GM18508 (cell line): ENCODE results near the gene MTCL3.

Experiments
- ATAC-seq: cut with Tn5 transposase; IDR thresholded peaks from one replicate; pipeline ENCODE4 v1.9.1; 2021; ENCODE audit warnings: moderate number of reproducible peaks; ENCODE audit not compliant: insufficient read depth, unreplicated experiment

The MTCL3 gene

DNA sequence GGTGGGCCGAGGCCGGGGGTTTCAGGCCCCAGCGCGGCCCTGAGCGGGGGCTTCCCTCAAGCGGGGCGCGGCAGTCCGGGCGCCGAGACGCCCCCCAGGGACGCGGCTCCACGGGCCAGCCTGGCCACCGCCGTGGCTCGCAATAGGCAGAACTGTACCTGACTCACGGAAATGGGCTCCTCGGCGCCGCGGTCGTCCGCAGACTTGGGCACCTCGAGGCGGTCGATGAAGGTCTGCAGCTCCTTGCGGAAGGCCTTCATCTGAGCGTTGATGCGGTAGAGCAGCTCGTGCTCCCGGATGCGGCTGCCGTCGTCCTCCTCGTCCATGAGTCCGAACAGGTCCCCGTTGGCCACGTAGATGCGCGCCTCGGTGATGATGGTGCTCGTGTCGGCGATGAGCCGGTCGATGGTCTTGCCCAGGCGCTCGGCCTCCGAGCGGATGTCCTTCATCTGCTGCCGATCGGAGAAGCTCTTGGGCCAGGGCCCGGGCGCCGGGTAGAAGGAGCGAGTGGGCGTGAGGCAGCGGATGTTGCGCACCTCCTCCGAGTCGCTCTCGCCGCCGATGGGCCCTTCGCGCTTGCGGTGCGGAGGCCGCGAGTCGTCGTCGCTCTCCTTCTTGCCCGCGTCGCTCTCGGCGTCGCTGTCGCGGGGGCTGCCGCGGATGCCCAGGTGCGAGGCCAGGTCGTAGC lies 43.9 kb downstream of the MTCL3 start:
- ATAC-seq = no peak

DNA sequence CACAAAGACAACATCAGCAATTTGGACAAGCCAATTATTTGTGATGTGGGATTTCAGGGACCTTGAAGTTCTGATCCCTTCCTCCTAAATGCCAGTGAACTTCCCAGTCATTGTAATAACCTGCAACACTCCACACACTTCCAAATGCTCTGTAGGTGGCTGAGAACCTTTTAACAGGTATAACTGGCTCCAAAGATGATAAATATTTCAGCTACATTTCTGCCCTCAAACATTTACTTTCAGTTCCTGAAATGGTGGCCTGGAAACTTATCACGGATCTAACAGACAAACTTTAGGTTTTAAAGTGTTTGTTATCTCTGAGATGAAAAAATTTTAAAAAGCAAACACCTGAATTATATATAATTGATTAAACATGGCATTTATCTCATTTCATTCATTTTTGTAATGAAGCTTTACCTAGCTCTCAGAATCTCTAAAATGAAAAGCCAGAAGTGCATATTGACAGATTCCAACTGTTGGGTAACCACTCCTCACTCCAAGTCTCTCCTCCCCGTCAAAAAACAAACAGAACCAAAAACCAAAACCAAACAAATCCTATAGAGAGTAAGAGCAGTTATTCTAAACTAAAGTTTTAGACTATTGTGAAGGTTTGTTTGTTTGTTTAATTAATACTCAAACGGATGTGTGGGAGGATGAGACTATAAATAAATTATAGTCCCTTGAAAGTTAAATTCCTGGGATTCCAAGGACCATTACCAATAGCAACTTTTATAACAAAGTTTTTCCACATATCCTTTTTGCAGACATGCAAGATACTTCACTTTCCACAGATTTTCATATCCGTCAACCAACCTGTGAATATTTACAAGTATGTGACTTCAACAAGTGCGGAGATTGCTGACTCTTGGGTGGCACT lies 47.5 kb downstream of the MTCL3 start:
- ATAC-seq = no peak

DNA sequence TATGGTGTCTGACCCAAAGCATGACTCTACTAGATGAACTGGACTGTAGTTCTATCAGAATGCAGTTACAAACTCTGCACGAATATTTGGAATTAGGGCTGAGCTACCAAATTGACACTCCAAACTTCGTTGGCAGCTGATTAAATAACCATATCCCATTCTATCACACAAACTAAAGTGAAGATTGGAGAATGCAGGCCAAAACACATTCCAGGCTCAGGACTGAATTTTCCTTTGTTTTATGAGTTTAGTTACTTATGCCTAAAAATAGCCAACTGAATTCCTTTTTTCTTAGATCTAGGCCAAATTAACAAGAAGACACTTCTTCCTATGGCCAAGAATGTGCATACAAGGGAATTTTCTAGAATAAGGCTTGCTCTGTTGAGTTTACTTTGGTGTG lies 50.2 kb downstream of the MTCL3 start:
- ATAC-seq = no peak

DNA sequence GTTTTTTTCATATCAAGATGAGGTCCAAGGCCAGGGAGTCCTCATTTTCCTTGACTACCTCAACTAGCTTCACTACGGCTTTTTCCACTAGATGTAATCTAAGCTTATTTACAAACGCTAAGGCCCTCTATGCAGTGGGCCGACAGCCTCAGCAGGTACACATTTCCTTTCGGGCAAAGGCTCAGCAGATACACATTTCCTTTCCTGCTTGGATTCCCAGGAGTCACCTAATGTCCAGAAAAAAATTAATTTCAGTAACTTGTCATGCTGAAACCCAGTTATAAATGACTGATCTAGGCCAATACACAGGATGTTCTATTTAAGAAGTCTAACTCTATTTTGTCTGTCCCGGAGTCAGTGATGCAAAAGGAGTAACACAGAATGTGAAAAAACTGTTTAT lies 52.7 kb downstream of the MTCL3 start:
- ATAC-seq = no peak

DNA sequence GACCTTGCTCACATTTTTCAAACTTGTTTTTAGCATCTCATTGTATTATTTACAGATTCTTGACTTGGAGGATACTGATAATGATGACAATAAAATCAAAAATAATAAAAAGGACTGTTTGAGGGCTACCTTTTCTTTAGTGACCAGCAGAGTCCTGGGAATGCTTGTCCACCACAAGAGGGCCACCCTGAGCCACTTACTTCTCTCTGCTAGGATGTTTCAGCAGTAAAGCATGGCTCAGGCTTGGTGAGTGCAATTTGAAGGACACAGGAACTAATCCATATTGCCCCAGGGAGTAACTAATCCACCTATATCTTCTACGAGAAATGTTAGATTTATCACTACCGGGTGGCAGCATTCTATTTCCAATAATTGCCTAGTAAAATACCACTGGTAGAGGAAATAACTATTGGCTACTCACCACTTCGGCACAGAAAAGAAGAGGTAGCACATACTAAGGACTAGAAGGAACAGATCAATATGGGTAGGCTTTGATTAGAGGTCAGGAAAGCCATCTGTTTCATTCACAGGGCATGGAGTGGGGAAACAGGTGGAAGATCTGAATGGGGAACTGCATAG lies 54.2 kb downstream of the MTCL3 start:
- ATAC-seq = peak; percentile 86

DNA sequence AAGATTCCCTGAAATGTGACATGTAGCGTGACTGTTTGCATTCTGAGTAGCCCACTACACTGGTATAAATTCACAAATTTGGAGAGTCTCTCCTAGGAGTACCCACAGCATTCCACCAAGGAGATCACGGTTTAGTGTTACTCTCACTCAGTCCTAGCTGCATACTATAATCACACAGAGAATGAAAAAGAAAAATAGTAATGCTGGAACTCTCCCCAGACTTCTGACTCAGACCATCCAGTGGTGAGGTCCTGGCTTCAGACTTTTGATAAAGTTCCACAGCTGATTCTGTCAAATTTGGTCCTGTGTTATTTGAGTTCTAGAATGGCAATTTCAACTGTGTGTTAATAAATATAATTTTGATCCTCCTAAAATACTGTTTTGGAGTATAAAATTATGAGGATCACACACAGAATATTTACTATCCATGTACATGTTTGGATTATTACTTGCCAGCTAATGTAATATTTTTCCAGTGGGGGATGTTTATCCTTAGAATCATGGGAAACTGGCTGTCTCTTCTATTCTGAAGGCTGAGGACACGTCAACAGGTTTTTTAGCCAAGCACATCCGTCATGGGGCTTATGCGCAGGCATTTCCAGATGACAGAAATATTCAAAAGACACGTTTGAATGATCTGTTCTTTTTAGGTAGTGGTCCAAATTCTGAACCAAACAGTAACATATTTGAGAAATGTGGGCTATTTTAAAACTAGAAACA lies 54.8 kb downstream of the MTCL3 start:
- ATAC-seq = no peak

DNA sequence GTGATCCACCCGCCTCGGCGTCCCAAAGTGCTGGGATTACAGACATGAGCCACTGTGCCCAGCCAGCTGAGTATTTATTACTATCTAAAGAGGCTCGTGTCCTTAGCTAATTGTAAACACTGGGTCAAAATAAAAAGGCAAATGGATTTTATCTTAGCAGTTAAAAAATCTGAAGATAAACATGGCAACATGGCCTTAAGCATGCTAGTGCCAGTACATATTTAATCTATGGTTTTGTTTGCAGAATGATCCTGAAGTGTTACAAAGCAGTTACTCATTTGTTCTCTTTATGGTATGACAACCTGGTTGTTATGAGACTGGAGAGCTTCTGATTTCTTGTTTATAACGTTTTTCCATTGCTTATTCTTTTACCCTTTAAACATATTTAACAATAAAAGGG lies 56.1 kb downstream of the MTCL3 start:
- ATAC-seq = no peak

DNA sequence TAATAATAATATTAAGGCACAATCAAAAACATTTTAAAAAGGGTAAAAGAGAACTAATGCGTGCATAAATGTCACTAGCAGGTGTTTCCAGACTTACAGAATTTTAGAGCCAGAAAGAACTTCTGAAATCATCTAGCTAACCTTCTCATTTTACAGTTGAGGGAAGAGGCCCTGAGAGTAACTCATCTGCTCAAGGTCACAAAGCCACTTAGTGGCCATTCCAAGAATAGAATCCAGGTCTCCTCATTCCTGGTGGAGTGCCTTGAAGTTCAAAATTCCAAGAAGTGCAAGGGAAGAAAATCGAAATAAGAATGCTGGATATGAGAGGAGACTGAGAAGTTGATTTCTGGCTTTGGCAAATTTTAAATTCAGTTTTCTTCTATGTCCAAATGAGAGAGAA lies 56.8 kb downstream of the MTCL3 start:
- ATAC-seq = no peak

DNA sequence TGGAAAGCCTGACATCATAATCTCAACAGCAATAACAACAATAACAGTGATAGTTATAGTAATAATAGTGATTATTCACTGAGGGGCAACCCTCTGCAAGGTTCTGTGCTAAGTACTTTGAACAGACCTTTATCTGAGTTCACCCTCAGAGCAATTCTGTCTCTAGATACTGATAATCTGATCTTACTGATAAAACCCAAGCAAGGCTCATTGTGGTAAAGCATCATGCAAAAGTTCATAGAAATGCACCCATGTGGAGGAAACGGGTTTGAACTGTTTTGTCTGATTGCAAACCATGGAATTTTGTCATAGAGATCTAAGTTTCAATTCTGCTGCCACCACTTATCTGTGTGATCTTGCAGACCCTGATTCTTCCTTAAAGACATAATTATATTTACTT lies 58.7 kb downstream of the MTCL3 start:
- no peak for ATAC-seq

DNA sequence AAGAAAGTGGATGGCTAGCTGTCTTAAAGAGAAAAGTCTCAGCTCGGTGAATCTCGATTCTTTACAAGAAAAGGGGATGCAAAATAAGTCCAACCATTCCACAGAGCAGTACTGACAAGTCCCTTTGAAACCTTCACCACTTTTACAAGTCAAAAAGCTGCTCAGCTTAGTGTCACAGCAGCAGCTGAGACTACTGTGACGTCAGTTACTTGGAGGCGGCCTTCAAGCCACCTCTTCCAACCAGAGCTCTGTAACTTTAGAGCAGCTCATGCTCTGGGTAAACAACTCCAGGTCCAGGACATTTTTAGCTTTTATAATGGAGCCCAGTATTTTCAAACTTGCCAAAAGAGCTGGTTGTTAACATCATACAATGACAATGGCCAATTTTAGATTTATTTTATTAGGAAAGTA lies 59.9 kb downstream of the MTCL3 start, which contains the start of gene KIAA0408:
Gene KIAA0408, minus strand, starts transcription at position 159 of the 411 bp plus-strand sequence. CDS start 5,408 bp downstream, outside the sequence.
- no peak for ATAC-seq

DNA sequence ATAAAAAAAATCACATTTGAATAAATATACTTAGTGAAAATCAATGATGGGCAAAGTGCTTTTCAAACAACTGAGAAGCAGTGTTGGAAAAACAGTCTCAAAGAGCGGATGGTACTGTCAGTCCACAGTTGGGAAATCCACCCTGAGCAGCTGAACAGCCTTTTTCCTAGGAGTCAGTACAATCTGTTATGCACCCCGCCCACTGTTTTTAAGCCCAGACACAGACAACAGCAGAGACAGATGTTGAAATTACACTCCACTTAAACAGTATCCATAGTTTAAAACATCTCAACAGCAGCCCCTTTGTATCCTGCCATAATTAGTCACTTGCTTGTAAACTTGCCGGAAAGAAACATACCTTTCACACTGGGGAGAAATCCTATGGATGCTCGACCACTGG lies 60.3 kb downstream of the MTCL3 start:
- no peak for ATAC-seq

DNA sequence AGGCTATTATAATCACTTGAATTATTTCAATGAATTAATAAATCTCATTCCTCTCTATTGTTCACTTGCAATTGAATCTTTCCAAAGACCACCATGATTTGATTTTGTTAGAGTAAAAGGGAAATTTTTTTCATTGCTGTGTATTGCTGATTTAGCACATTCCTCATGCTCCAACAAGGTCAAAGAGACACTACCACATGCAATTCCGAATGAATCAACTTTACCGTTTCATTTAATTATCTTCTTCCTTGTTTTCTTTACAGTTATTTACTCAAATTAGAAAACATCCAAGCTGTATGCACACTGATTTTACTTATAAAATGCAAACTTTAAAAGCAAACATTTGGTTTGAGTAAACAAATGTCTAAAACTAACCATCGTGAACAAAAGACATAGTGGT lies 60.9 kb downstream of the MTCL3 start:
- no peak for ATAC-seq

DNA sequence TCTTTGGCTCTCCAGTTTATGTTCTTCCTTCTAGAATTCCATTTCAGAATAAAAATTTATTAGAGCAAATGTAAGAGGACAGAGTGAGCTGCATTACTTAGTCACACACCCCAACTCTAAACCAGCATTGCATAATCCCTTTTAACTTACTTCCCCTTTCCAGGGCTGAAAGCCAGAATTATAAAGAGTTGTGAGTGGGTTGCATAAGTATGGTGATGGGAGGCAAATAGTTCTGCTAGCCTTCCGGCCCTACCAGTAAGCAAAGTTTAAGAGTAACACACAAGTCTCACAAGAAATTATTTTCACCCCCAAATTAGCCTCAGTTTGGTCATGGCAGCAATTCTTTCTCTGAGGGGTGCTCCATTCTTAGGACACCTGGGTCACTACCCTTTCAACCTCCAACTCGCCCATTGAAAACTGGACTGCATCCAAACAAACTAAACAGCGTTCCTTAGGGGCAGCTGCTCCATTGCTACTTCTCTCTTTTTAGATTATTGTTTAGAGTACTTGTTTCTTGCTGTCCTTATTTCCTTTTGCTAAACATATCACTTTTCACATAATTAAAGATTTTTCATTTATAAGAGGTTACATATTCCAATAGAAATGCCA lies 61.6 kb downstream of the MTCL3 start:
- ATAC-seq = no peak

DNA sequence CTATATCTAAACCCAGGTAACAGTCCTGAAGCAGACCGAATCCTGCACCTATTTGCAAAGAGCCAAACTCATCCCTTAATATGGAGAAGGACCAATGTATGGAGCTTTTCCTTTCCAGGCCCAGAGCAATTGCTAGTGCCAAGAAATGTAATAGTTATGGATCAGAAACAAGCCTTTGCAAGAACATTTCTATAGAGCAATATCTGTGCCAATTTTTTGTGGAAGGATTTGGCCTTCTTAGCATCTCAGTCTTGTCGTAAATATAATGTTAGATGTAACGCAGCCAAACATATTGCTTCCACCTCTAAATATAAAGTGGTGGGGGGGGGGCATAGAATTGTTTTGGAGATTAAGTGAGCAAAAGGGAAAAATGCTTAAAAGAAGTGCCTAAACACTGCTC lies 62.7 kb downstream of the MTCL3 start:
- ATAC-seq = no peak

DNA sequence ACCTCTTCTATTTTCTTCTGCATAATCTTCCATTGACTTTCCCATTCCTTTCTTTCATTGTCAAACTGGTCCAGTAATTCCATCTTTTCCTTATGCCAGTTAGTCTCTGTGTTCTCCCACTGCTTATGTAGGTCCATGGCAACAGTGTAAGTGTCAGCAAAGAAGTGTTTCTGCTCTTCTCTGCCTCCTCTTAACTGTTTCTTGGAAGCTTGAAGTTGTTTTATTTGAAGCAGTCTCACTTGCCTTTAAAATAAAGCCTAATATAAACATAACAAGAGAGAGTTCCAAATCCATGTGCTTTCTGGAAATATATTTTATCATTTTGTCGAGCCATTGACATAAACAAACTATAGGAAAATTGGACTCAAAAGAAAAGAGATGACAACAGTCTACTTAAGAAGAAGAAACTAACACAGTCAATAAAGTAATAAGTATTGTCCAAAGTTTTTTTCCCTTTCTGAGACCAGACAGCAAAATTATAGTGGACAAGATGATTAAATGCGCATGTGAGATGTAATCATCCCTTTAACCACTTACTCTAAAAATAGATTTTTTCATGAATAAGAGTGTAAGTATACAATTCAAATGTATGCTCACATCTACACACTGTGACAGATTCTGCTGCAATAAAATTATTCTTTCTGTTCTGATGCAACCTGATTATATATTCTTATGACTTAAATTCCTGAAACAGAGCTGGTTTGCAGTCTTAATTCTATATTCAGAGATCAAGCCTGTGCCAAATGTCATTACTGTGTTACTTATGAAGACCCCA lies 65.1 kb downstream of the MTCL3 start:
- no peak for ATAC-seq

DNA sequence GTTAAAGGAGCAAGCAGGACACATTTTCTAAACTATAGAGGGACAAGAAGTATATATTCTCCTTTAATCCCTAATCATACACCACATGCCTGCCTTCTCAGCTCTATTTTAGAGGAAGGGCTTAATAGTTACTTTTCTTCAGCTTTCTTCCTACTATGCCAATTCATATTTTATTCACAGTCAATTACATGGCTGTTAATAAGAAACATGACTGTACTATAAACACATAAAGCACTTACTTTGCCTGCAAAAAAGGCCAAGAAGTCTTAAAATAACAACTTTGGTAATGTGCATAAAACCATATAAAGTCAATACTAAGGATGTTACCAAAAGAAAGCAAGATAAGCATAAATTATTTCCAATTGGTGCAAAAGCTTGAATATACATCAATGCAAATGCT lies 66.3 kb downstream of the MTCL3 start:
- ATAC-seq = no peak

DNA sequence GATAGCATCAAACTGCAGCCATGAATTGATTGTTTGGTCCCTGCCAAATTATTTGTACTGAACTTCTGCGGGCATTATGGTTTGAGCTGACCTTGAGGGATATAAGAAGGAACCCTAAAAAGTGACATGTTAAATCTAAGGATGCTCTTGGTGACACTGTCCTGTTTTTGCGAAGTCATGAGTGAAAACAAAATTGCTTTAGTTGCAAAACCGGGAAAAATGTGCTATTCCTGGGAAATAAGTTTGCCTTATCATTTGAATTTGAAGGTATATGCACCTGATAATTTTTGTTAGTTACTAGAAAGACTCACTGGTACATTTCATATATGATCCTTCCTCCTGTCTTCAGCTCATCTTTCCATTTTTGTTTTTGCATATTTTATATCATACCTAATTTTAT lies 67.7 kb downstream of the MTCL3 start:
- ATAC-seq = no peak

DNA sequence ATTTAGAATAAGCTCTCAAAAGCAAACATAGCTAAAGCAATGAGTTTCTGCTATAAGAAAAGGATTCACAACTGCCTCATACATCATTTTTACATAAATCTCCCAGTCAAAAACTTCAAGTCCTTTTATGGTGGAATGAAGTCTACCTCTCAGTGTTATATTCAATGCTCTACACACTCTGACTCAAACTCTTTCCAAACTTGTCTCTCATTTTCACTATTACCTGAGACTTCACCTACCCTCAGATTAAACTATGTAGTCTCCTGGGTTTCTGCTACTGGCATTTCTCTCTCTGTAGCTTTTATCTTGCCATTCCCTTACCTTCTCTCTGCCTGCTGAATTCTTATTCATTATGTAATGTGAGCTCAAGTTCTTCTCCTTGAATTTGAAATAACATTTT lies 71.4 kb downstream of the MTCL3 start:
- ATAC-seq = no peak

DNA sequence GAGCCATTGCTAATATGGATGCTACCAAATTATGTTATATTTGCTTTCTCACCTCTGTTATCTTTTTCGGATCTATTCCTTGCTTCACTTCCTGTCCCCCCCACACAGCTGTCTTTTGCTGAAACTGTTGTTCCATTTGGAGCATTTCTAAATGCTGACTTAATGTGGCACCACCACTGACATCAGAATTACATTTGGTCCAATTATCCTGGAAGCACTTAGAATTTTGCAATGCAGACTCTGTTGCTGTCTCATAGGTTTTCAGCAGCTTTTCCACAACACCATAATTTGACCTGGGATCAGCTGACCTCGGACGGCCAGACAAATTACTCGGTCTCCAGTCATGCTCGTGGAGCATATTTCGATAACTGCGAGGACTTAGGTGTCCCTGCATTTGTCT lies 72.8 kb downstream of the MTCL3 start:
- no peak for ATAC-seq

DNA sequence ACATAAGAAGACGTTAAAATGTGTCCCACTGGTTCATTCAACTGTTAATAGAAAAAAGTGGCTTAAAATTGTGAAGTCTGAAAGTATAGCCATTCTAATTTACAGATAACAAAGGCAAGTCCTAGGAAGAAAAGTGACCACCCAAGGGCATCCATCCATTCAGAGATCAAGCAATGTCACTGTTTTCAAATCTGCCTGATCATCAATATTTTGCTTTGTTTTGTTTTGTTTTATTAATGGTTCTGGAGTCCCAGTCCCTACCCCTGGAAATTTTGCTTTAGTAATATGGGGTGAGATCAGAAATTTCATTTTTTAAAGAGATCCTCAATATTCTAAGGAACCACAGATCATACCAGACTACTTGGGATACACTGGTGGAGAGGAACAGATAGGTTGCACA lies 77.3 kb downstream of the MTCL3 start:
- no peak for ATAC-seq
